ENCODE measurements around the gene MTCL3.

Gene MTCL3

GRCh38 chr6:127503022-127503421 is 16.1 kb downstream of the MTCL3 start:
- TF ChIP-seq EZH2phosphoT487 (IDR thresholded peaks at IDR 0.05; ENCODE audit: borderline replicate concordance, low read length) = no peak
- no peak for TF ChIP-seq CTCF (IDR thresholded peaks at IDR 0.05; ENCODE audit: low read depth, low read length, poor library complexity, severe bottlenecking)
- H3K9me3 ChIP-seq (ENCODE audit: control insufficient read depth, insufficient read depth, low read length) = no peaks in the 10 kb centered on the region
- no peaks in the 10 kb centered on the region for H3K36me3 ChIP-seq (ENCODE audit: control insufficient read depth, low read length)
- no peak overlapping the region for H3K4me3 ChIP-seq (ENCODE audit: low read length)
- H4K20me1 ChIP-seq (ENCODE audit: control insufficient read depth, insufficient read depth, low read depth, low read length) = no peaks in the 10 kb centered on the region
- H3F3A ChIP-seq (ENCODE audit: control insufficient read depth, insufficient read depth) = no peaks in the 10 kb centered on the region
- no peak overlapping the region for H3K4me2 ChIP-seq (ENCODE audit: low read length)
- no peaks in the 10 kb centered on the region for H3K9me2 ChIP-seq (replicated peaks; ENCODE audit: control insufficient read depth, low read length)
- no peaks in the 10 kb centered on the region for H3K4me1 ChIP-seq (ENCODE audit: control insufficient read depth, low read length)
- H3K27ac ChIP-seq (ENCODE audit: low read depth, low read length) = no peak overlapping the region
- H3K79me2 ChIP-seq (ENCODE audit: control insufficient read depth, low read length) = no peaks in the 10 kb centered on the region
- H3K27me3 ChIP-seq (ENCODE audit: control insufficient read depth, low read length) = peaks cover 4% of the 10 kb centered on the region; the same call in 1 of the 2 replicates

GRCh38 chr6:127497410-127497809 is 21.7 kb downstream of the MTCL3 start:
- no peaks in the 10 kb centered on the region for H3K36me3 ChIP-seq (ENCODE audit: control insufficient read depth, low read length)
- peaks cover 4% of the 10 kb centered on the region; the same call in 1 of the 2 replicates for H3K27me3 ChIP-seq (ENCODE audit: control insufficient read depth, low read length)
- TF ChIP-seq CTCF (IDR thresholded peaks at IDR 0.05; ENCODE audit: low read depth, low read length, poor library complexity, severe bottlenecking) (no peak), EZH2phosphoT487 (IDR thresholded peaks at IDR 0.05; ENCODE audit: borderline replicate concordance, low read length) (no peak)

GRCh38 chr6:127496471-127496870 is 22.7 kb downstream of the MTCL3 start:
- no peaks in the 10 kb centered on the region for H3K9me3 ChIP-seq (ENCODE audit: control insufficient read depth, insufficient read depth, low read length)
- no peaks in the 10 kb centered on the region for H3K4me1 ChIP-seq (ENCODE audit: control insufficient read depth, low read length)
- no peaks in the 10 kb centered on the region for H4K20me1 ChIP-seq (ENCODE audit: control insufficient read depth, insufficient read depth, low read depth, low read length)
- H3K9me2 ChIP-seq (replicated peaks; ENCODE audit: control insufficient read depth, low read length) = no peaks in the 10 kb centered on the region
- no peak overlapping the region for H3K27ac ChIP-seq (ENCODE audit: low read depth, low read length)
- no peak overlapping the region for H3K4me3 ChIP-seq (ENCODE audit: low read length)
- H3K79me2 ChIP-seq (ENCODE audit: control insufficient read depth, low read length) = no peaks in the 10 kb centered on the region
- no peaks in the 10 kb centered on the region for H3K36me3 ChIP-seq (ENCODE audit: control insufficient read depth, low read length)
- H3K4me2 ChIP-seq (ENCODE audit: low read length) = no peak overlapping the region
- TF ChIP-seq EZH2phosphoT487 (IDR thresholded peaks at IDR 0.05; ENCODE audit: borderline replicate concordance, low read length) (no peak), CTCF (IDR thresholded peaks at IDR 0.05; ENCODE audit: low read depth, low read length, poor library complexity, severe bottlenecking) (no peak)
- no peaks in the 10 kb centered on the region for H3F3A ChIP-seq (ENCODE audit: control insufficient read depth, insufficient read depth)
- peaks cover 4% of the 10 kb centered on the region; the same call in 1 of the 2 replicates for H3K27me3 ChIP-seq (ENCODE audit: control insufficient read depth, low read length)

More at GRCh38 chr6:127497410-127497809, 21.7 kb downstream of the MTCL3 start:
- H3K27ac ChIP-seq (ENCODE audit: low read depth, low read length) = no peak overlapping the region
- H3K4me2 ChIP-seq (ENCODE audit: low read length) = no peak overlapping the region
- H3K79me2 ChIP-seq (ENCODE audit: control insufficient read depth, low read length) = no peaks in the 10 kb centered on the region
- no peaks in the 10 kb centered on the region for H3K9me3 ChIP-seq (ENCODE audit: control insufficient read depth, insufficient read depth, low read length)
- H3F3A ChIP-seq (ENCODE audit: control insufficient read depth, insufficient read depth) = no peaks in the 10 kb centered on the region
- no peaks in the 10 kb centered on the region for H3K4me1 ChIP-seq (ENCODE audit: control insufficient read depth, low read length)
- no peaks in the 10 kb centered on the region for H4K20me1 ChIP-seq (ENCODE audit: control insufficient read depth, insufficient read depth, low read depth, low read length)
- H3K4me3 ChIP-seq (ENCODE audit: low read length) = no peak overlapping the region
- H3K9me2 ChIP-seq (replicated peaks; ENCODE audit: control insufficient read depth, low read length) = no peaks in the 10 kb centered on the region

Data from DOHH2 (cell line).